ENCODE data around the gene PGAP2.

PGAP2 gene

DNA sequence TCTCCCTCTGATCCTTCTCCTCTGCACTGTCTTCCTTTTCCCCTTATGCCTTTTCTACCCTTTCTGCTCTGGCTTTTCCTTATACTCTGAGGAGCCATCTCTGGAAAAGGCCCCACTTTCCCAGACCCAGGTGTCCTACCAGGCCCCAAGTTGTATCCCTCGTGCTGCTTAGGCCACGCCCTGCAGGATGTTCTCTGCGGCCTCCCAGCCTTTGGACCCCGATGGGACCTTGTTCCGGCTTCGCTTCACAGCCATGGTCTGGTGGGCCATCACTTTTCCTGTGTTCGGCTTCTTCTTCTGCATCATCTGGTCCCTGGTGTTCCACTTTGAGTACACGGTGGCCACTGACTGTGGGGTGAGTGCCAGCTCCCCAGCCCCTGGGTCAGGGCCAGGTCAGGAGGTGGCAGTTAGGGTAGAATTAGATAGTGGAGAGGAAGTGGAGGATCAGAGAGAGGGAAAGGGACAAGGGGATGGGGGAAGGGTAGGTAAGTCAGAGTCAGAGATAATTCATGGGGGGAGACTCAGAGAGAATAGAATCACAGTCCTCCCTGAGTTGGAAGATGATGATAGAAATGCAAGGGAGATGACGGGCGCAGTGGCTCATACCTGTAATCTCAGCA, 8.9 kb downstream of the PGAP2 start:
- H3K27ac ChIP-seq = no peak overlapping the region

GRCh38 chr11:3820971-3821370, 12.6 kb downstream of the PGAP2 start:
- TF ChIP-seq ZFX (IDR thresholded peaks at IDR 0.05; ENCODE audit: borderline replicate concordance) (no peak), CTCF (IDR thresholded peaks at IDR 0.05) (no peak)

More for the DNA sequence above, 8.9 kb downstream of the PGAP2 start:
- no peak for TF ChIP-seq CTCF (IDR thresholded peaks at IDR 0.05)
- no peak for TF ChIP-seq ZFX (IDR thresholded peaks at IDR 0.05; ENCODE audit: borderline replicate concordance)

DNA sequence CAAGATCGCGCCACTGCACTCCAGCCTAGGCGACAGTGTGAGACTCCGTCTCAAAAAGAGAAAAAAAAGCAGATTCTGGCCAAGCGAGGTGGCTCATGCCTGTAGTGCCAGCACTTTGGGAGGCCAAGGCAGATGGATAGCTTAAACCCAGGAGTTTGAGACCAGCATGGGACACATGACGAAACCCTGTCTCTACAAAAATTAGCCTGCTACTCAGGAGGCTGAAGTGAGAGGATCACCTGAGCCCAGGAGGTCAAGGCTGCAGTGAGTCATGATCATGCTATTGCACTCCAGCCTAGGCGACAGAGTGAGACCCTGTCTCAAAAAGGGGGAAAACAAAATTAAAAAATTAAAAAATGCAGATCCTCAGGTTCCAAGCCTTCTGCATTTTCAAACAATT, 14.0 kb downstream of the PGAP2 start:
- TF ChIP-seq ZFX (IDR thresholded peaks at IDR 0.05; ENCODE audit: borderline replicate concordance) (no peak), CTCF (IDR thresholded peaks at IDR 0.05) (no peak)
- H3K27ac ChIP-seq = no peak overlapping the region

More at GRCh38 chr11:3820971-3821370, 12.6 kb downstream of the PGAP2 start:
- H3K27ac ChIP-seq = no peak overlapping the region

DNA sequence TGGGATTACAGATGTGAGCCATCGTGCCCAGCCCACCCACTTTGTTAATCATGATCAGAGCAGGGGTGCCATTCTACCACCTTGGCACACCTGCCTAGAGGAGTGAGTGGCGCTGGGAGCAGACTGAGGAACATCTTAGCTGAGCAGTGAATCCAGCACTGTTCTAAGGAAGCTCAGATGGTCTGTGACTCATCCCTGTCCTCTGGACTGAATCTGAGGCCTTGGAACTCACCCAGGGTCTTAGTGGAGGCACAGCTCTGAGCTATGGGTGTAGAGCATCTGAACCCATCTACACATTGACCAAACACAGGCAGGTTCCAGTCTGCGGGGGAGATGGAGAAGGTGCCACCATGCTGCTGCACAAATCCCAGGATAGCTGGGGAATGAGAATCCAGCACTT, 14.9 kb downstream of the PGAP2 start:
- no peak overlapping the region for H3K27ac ChIP-seq

GRCh38 chr11:3823762-3824506, 15.6 kb downstream of the PGAP2 start:
- H3K27ac ChIP-seq = no peak overlapping the region
- TF ChIP-seq ZFX (IDR thresholded peaks at IDR 0.05; ENCODE audit: borderline replicate concordance) = no peak
- TF ChIP-seq CTCF (IDR thresholded peaks at IDR 0.05) = no peak

More for the DNA sequence above, 14.9 kb downstream of the PGAP2 start:
- TF ChIP-seq CTCF (IDR thresholded peaks at IDR 0.05) (no peak), ZFX (IDR thresholded peaks at IDR 0.05; ENCODE audit: borderline replicate concordance) (no peak)

GRCh38 chr11:3824714-3825472, 16.5 kb downstream of the PGAP2 start:
- peak overlapping the region; percentile 8; the same call in 1 of the 2 replicates for H3K27ac ChIP-seq
- TF ChIP-seq ZFX (IDR thresholded peaks at IDR 0.05; ENCODE audit: borderline replicate concordance) = no peak
- peak; percentile 89 for TF ChIP-seq CTCF (IDR thresholded peaks at IDR 0.05)

Measured in 22Rv1 (cell line).